ENCODE data around the gene TET1. TPM values are rescaled to one million over a fixed set of nuclear protein-coding genes. Genes with fewer than 3 reads are reported as not detected.
A peak's percentile ranks its signal among the peaks of the same experiment; 100 is the strongest.
"Not testable (repeated sequence)": the region's sequence is repeated elsewhere in the genome, so short reads cannot be mapped to it uniquely, and the experiment has no call there.

TET1 gene
- total RNA-seq, 1 experiment from 2014 or later, result 53.4 TPM

- H3K27me3 ChIP-seq (ENCODE audit: insufficient read depth, low read length); H2BK12ac ChIP-seq (ENCODE audit: insufficient read length, low read depth, low read length); H3K27ac ChIP-seq (ENCODE audit: insufficient read length, low read depth, low read length); H3K79me1 ChIP-seq (ENCODE audit: insufficient read depth, low read depth, low read length, poor library complexity, severe bottlenecking); H3K56ac ChIP-seq (ENCODE audit: insufficient read length, low read depth, low read length); H2BK120ac ChIP-seq (ENCODE audit: low read depth, low read length, poor library complexity, severe bottlenecking); H3K23ac ChIP-seq (ENCODE audit: insufficient read length, low read depth, low read length); H3K9me3 Mint-ChIP-seq; H3T11ph ChIP-seq (ENCODE audit: low read length); H4K5ac ChIP-seq (ENCODE audit: insufficient read length, low read depth, low read length); H2AK5ac ChIP-seq (ENCODE audit: insufficient read length, low read length); H2AFZ ChIP-seq (ENCODE audit: low read length); H4K20me1 ChIP-seq (ENCODE audit: control insufficient read depth, insufficient read depth, insufficient read length); H3K14ac ChIP-seq (ENCODE audit: insufficient read depth, low read length); H3K27ac Mint-ChIP-seq; H3K4me2 ChIP-seq (ENCODE audit: insufficient read depth, insufficient read length, low read length); H3K79me2 ChIP-seq (ENCODE audit: insufficient read depth, low read length); DNase-seq; H4K91ac ChIP-seq (ENCODE audit: insufficient read length, low read depth, low read length); H3K4ac ChIP-seq (ENCODE audit: low read depth, low read length); H3K4me1 Mint-ChIP-seq; H3K9ac ChIP-seq (ENCODE audit: extremely low read depth, insufficient read length, low read length); H3K36me3 Mint-ChIP-seq (ENCODE audit: insufficient read depth in 1 of 3, low read depth in 3 of 3); H3K27me3 Mint-ChIP-seq (ENCODE audit: low read depth); H3K23me2 ChIP-seq (ENCODE audit: insufficient read length, low read depth, low read length, poor library complexity, severe bottlenecking); H2BK20ac ChIP-seq (ENCODE audit: low read depth, low read length, poor library complexity, severe bottlenecking); H3K9me3 ChIP-seq (ENCODE audit: control insufficient read depth, low read depth, low read length); H3K18ac ChIP-seq (ENCODE audit: insufficient read length, low read depth, low read length); H2BK5ac ChIP-seq (ENCODE audit: insufficient read length, low read length); H4K8ac ChIP-seq (replicated peaks; ENCODE audit: insufficient read length, low read depth, low read length); H3K4me1 ChIP-seq (ENCODE audit: insufficient read depth, low read length); H2BK15ac ChIP-seq (ENCODE audit: low read depth, low read length): not testable (repeated sequence)
- peak overlapping the region in 1 of 2 experiments; percentile 86; a peak in 2 of 5 replicates for H3K4me3 Mint-ChIP-seq
- no CpG with 5 or more reads among the region's 5 CpGs for WGBS (ENCODE audit: extremely low coverage, insufficient read length, low lambda C conversion rate)
These were observed 34.6 kb upstream of the TET1 start for GRCh38 chr10:68525490-68526038.
